ENCODE data around the gene IPO4. TPM values are rescaled to one million over a fixed set of nuclear protein-coding genes. Genes with fewer than 3 reads are reported as not detected.

The IPO4 gene
- total and polyA plus RNA-seq, 9 of the 15 experiments (the other 6 are each of a cell fraction or from before 2014, with no cell fraction given), result 7.3 to 122 (median 31.8) TPM

DNA sequence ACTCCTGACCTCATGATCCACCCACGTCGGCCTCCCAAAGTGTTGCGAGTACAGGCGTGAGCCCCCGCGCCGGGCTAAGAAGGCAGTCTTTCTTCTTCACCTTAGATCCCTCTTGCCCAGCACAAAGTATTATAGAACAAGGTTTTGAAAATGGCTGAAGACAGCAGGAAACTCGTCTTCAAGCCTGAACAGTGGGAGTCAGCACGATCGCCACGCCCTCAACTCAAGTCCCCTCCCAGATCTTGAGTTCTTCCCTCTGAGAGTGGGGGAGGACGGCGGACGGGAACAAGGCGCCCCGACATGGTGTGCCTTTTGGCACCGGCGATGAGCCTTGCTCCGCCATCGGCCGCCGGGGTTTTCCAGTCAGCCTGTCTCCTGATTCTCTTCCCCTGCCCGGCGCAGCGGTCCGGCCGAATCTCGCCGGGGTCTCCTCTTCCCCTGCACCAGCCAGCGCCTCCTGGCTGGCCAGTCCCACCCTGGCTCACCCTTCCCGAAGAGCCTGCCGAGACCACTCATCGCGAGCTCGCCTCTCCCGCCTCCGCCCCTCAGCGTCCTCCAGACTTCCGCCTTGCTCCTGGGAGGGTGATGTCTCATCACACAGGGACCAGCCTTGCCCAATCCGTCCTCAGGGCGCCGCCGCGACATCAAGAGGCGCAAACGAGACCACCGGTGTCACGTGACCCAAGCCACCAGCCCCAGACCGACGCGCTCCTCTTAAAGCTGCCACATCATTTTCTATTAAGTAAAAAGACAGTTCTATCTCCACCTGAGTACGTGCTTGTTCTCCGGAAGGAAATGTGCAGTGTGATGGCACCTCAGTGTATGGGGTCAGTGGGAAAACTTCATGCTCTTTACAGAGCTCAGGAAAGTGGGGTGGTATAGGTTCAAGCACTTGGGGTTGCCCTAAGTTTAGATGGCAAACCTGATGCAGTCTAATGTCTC lies 24.6 kb upstream of the IPO4 start, which contains the start of gene CHMP4A (continued):
- TF ChIP-seq, protein P1, sequence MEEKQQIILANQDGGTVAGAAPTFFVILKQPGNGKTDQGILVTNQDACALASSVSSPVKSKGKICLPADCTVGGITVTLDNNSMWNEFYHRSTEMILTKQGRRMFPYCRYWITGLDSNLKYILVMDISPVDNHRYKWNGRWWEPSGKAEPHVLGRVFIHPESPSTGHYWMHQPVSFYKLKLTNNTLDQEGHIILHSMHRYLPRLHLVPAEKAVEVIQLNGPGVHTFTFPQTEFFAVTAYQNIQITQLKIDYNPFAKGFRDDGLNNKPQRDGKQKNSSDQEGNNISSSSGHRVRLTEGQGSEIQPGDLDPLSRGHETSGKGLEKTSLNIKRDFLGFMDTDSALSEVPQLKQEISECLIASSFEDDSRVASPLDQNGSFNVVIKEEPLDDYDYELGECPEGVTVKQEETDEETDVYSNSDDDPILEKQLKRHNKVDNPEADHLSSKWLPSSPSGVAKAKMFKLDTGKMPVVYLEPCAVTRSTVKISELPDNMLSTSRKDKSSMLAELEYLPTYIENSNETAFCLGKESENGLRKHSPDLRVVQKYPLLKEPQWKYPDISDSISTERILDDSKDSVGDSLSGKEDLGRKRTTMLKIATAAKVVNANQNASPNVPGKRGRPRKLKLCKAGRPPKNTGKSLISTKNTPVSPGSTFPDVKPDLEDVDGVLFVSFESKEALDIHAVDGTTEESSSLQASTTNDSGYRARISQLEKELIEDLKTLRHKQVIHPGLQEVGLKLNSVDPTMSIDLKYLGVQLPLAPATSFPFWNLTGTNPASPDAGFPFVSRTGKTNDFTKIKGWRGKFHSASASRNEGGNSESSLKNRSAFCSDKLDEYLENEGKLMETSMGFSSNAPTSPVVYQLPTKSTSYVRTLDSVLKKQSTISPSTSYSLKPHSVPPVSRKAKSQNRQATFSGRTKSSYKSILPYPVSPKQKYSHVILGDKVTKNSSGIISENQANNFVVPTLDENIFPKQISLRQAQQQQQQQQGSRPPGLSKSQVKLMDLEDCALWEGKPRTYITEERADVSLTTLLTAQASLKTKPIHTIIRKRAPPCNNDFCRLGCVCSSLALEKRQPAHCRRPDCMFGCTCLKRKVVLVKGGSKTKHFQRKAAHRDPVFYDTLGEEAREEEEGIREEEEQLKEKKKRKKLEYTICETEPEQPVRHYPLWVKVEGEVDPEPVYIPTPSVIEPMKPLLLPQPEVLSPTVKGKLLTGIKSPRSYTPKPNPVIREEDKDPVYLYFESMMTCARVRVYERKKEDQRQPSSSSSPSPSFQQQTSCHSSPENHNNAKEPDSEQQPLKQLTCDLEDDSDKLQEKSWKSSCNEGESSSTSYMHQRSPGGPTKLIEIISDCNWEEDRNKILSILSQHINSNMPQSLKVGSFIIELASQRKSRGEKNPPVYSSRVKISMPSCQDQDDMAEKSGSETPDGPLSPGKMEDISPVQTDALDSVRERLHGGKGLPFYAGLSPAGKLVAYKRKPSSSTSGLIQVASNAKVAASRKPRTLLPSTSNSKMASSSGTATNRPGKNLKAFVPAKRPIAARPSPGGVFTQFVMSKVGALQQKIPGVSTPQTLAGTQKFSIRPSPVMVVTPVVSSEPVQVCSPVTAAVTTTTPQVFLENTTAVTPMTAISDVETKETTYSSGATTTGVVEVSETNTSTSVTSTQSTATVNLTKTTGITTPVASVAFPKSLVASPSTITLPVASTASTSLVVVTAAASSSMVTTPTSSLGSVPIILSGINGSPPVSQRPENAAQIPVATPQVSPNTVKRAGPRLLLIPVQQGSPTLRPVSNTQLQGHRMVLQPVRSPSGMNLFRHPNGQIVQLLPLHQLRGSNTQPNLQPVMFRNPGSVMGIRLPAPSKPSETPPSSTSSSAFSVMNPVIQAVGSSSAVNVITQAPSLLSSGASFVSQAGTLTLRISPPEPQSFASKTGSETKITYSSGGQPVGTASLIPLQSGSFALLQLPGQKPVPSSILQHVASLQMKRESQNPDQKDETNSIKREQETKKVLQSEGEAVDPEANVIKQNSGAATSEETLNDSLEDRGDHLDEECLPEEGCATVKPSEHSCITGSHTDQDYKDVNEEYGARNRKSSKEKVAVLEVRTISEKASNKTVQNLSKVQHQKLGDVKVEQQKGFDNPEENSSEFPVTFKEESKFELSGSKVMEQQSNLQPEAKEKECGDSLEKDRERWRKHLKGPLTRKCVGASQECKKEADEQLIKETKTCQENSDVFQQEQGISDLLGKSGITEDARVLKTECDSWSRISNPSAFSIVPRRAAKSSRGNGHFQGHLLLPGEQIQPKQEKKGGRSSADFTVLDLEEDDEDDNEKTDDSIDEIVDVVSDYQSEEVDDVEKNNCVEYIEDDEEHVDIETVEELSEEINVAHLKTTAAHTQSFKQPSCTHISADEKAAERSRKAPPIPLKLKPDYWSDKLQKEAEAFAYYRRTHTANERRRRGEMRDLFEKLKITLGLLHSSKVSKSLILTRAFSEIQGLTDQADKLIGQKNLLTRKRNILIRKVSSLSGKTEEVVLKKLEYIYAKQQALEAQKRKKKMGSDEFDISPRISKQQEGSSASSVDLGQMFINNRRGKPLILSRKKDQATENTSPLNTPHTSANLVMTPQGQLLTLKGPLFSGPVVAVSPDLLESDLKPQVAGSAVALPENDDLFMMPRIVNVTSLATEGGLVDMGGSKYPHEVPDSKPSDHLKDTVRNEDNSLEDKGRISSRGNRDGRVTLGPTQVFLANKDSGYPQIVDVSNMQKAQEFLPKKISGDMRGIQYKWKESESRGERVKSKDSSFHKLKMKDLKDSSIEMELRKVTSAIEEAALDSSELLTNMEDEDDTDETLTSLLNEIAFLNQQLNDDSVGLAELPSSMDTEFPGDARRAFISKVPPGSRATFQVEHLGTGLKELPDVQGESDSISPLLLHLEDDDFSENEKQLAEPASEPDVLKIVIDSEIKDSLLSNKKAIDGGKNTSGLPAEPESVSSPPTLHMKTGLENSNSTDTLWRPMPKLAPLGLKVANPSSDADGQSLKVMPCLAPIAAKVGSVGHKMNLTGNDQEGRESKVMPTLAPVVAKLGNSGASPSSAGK (IDR thresholded peaks at IDR 0.05), result peak; percentile 72
- no peak for TF ChIP-seq NR1H2 (CRISPR knock-in tag; IDR thresholded peaks at IDR 0.05)
- TF ChIP-seq FOXK1 (CRISPR knock-in tag; IDR thresholded peaks at IDR 0.05; ENCODE audit: borderline replicate concordance), result no peak
- TF ChIP-seq TFAP4 (CRISPR knock-in tag; IDR thresholded peaks at IDR 0.05; ENCODE audit: borderline replicate concordance), result peak; percentile 70; the same call in 1 of the 2 replicates
- no peak for TF ChIP-seq CBFA2T3 (IDR thresholded peaks at IDR 0.05)
- no peak for TF ChIP-seq SRSF9 (IDR thresholded peaks at IDR 0.05; ENCODE audit: borderline replicate concordance, low read depth, low read length)
- TF ChIP-seq GABPB2 (CRISPR knock-in tag; conservative IDR thresholded peaks at IDR 0.05), result no peak
- no peak for TF ChIP-seq DNMT1 (IDR thresholded peaks at IDR 0.05)
